SU-DHL-6 (cell line): ENCODE data around the gene EPC1.

Experiments
- EZH2phosphoT487 ChIP-seq: fragments of 200-600 bp; sonication (generic), shearing (Covaris generic); conservative IDR thresholded peaks from 2 replicates; pipeline ENCODE4 v1.6.1; 2018; ENCODE audit warnings: mild to moderate bottlenecking, antibody characterized with exemption, low read length, moderate library complexity, mixed read lengths
- TF ChIP-seq, protein P1 (sequence below): fragments of 200-600 bp; sonication (generic); IDR thresholded peaks from one replicate; pipeline ENCODE4 v1.5.1; 2017; ENCODE audit warnings: antibody characterized with exemption, mild to moderate bottlenecking, low read length, moderate library complexity; ENCODE audit not compliant: insufficient read depth, poor library complexity, severe bottlenecking

GRCh38 chr10:32241946-32242345 is 105.0 kb downstream of the EPC1 start:
- TF ChIP-seq, protein P1, sequence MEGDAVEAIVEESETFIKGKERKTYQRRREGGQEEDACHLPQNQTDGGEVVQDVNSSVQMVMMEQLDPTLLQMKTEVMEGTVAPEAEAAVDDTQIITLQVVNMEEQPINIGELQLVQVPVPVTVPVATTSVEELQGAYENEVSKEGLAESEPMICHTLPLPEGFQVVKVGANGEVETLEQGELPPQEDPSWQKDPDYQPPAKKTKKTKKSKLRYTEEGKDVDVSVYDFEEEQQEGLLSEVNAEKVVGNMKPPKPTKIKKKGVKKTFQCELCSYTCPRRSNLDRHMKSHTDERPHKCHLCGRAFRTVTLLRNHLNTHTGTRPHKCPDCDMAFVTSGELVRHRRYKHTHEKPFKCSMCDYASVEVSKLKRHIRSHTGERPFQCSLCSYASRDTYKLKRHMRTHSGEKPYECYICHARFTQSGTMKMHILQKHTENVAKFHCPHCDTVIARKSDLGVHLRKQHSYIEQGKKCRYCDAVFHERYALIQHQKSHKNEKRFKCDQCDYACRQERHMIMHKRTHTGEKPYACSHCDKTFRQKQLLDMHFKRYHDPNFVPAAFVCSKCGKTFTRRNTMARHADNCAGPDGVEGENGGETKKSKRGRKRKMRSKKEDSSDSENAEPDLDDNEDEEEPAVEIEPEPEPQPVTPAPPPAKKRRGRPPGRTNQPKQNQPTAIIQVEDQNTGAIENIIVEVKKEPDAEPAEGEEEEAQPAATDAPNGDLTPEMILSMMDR: no peak
- no peak for TF ChIP-seq EZH2phosphoT487
